GM23338 (cell line): ENCODE measurements around the gene CALHM5. TPM values are rescaled to one million over a fixed set of nuclear protein-coding genes. Genes with fewer than 3 reads are reported as not detected.

Experiments used
- ATAC-seq: fragments of 200-7000 bp; cut with Tn5 transposase; 3 replicates; pipeline ENCODE4 v1.9.1; 2020
- DNase-seq: peaks from one replicate; pipeline ENCODE4 v3.0.0-alpha.2; 2015; ENCODE audit warnings: low spot score
- H2AFZ ChIP-seq: fragments of 200-600 bp; sonication (generic); 2 replicates; pipeline ENCODE4 v1.8.0; 2016; ENCODE audit warnings: antibody characterized with exemption, mild to moderate bottlenecking, moderate library complexity
- H3F3A ChIP-seq: fragments of 200-600 bp; sonication (generic); replicated peaks from 2 replicates; pipeline ENCODE4 v1.8.0; 2017; ENCODE audit warnings: antibody characterized with exemption, mixed run types, low read depth
- H3K27ac ChIP-seq: fragments of 200-600 bp; sonication (generic); 2 replicates; pipeline ENCODE4 v1.6.1; 2016; ENCODE audit warnings: low read depth
- H3K27me3 ChIP-seq: fragments of 200-600 bp; sonication (generic); 2 replicates; pipeline ENCODE4 v1.8.0; 2016; ENCODE audit warnings: mild to moderate bottlenecking, mixed run types, moderate library complexity; ENCODE audit not compliant: insufficient read depth
- H3K36me3 ChIP-seq: fragments of 200-600 bp; sonication (generic); 2 replicates; pipeline ENCODE4 v1.8.0; 2016; ENCODE audit warnings: mild to moderate bottlenecking; ENCODE audit not compliant: insufficient read depth
- H3K4me1 ChIP-seq: fragments of 200-600 bp; sonication (generic); 2 replicates; pipeline ENCODE4 v1.8.0; 2016; ENCODE audit warnings: mild to moderate bottlenecking, moderate library complexity; ENCODE audit not compliant: insufficient read depth
- H3K4me2 ChIP-seq: fragments of 200-600 bp; sonication (generic); 2 replicates; pipeline ENCODE4 v1.7.1; 2017; ENCODE audit warnings: mixed run types
- H3K4me3 ChIP-seq: fragments of 200-600 bp; sonication (generic); 2 replicates; pipeline ENCODE4 v1.6.1; 2016; ENCODE audit warnings: mixed run types
- H3K79me2 ChIP-seq: fragments of 200-600 bp; sonication (generic); replicated peaks from 2 replicates; pipeline ENCODE4 v1.8.0; 2017; ENCODE audit warnings: mild to moderate bottlenecking; ENCODE audit not compliant: insufficient read depth
- H3K9me2 ChIP-seq: fragments of 200-600 bp; sonication (generic); 2 replicates; pipeline ENCODE4 v1.8.0; 2017; ENCODE audit not compliant: insufficient read depth
- H4K20me1 ChIP-seq: fragments of 200-600 bp; sonication (generic); replicated peaks from 2 replicates; pipeline ENCODE4 v1.8.0; 2017; ENCODE audit warnings: mild to moderate bottlenecking; ENCODE audit not compliant: insufficient read depth
- H3K27ac Mint-ChIP-seq: 2 replicates; pipeline ENCODE4 v1.8.0; 2020; ENCODE audit warnings: inconsistent platforms, mild to moderate bottlenecking, moderate library complexity, mixed read lengths
- H3K27me3 Mint-ChIP-seq: 3 replicates; pipeline ENCODE4 v1.8.0; 2022; ENCODE audit warnings: low read depth, mild to moderate bottlenecking, moderate library complexity, mixed read lengths, inconsistent platforms; ENCODE audit not compliant: insufficient read depth, poor library complexity
- H3K36me3 Mint-ChIP-seq: 3 replicates; pipeline ENCODE4 v1.8.0; 2021; ENCODE audit warnings: low read depth, mild to moderate bottlenecking, inconsistent platforms, moderate library complexity, mixed read lengths
- H3K4me1 Mint-ChIP-seq: 3 replicates; pipeline ENCODE4 v1.8.0; 2020; ENCODE audit warnings: mild to moderate bottlenecking, inconsistent platforms, mixed read lengths
- H3K4me3 Mint-ChIP-seq: 3 replicates; pipeline ENCODE4 v1.8.0; 2021; ENCODE audit warnings: moderate library complexity, mild to moderate bottlenecking, inconsistent platforms, mixed read lengths
- H3K9me3 Mint-ChIP-seq: 3 replicates; pipeline ENCODE4 v1.8.0; 2020; ENCODE audit warnings: moderate library complexity, mild to moderate bottlenecking, inconsistent platforms, mixed read lengths
- CREB1 ChIP-seq: fragments of 250-450 bp; sonication (Bioruptor Pico); IDR thresholded peaks from 2 replicates; pipeline ENCODE4 v1.5.0; 2020; ENCODE audit warnings: low read depth, mild to moderate bottlenecking, moderate library complexity
- EZH2 ChIP-seq: fragments of 200-600 bp; sonication (generic); IDR thresholded peaks from one replicate; pipeline ENCODE4 v1.8.0; 2017; ENCODE audit warnings: antibody characterized with exemption, mild to moderate bottlenecking, low read depth; ENCODE audit not compliant: unreplicated experiment
- EZH2phosphoT487 ChIP-seq: fragments of 200-600 bp; sonication (generic); IDR thresholded peaks from one replicate; pipeline ENCODE4 v1.8.1; 2018; ENCODE audit warnings: antibody characterized with exemption; ENCODE audit not compliant: unreplicated experiment
- JUNB ChIP-seq: IDR thresholded peaks from one replicate; pipeline ENCODE4 v1.6.1; 2016; ENCODE audit warnings: antibody characterized with exemption; ENCODE audit not compliant: unreplicated experiment
- NANOG ChIP-seq: IDR thresholded peaks from 2 replicates; pipeline ENCODE4 v1.6.1; 2016; ENCODE audit warnings: antibody characterized with exemption, borderline replicate concordance
- POLR2AphosphoS5 ChIP-seq: IDR thresholded peaks from 2 replicates; pipeline ENCODE4 v1.6.1; 2016; ENCODE audit warnings: antibody characterized with exemption, low read depth
- STAT1 ChIP-seq: IDR thresholded peaks from one replicate; pipeline ENCODE4 v1.6.1; 2016; ENCODE audit warnings: antibody characterized with exemption; ENCODE audit not compliant: unreplicated experiment
- ZNF114 ChIP-seq: fragments of 250-450 bp; sonication (Bioruptor Pico); IDR thresholded peaks from 2 replicates; pipeline ENCODE4 v1.5.0; 2020; ENCODE audit warnings: mild to moderate bottlenecking, moderate library complexity
- ZNF331 ChIP-seq: fragments of 250-450 bp; sonication (Bioruptor Pico); IDR thresholded peaks from 2 replicates; pipeline ENCODE4 v1.5.0; 2020; ENCODE audit warnings: low read depth, mild to moderate bottlenecking, moderate library complexity
- polyA plus RNA-seq: library from polyadenylated mRNA; unstranded; fragments of >200 nt; fragmentation: Nextera tagmentation; extraction: Ambion mirVana; gene quantifications from 2 replicates; pipeline ENCODE4 v1.2.1, GENCODE V29; 2016
- total RNA-seq: library from RNA; depleted of rRNA; stranded (reverse); fragments of >200 nt; shearing (Covaris generic); gene quantifications from 2 replicates; pipeline ENCODE4 v1.2.3, GENCODE V29; 2014
- TF ChIP-seq, protein P1 (sequence below): IDR thresholded peaks from 2 replicates; pipeline ENCODE4 v1.6.1; 2016; ENCODE audit warnings: antibody characterized with exemption
- TF ChIP-seq, protein P2 (sequence below): IDR thresholded peaks from one replicate; pipeline ENCODE4 v1.6.1; 2018; ENCODE audit warnings: antibody characterized with exemption; ENCODE audit not compliant: unreplicated experiment
- TF ChIP-seq, protein P3 (sequence below), 2 experiments: fragments of 200-600 bp in 1 of 2; sonication (generic) in 1 of 2; conservative IDR thresholded peaks; 2 replicates each; pipeline versions ENCODE4 v1.5.1 to v1.6.1; 2016 to 2017; ENCODE audit warnings: antibody characterized with exemption in 2 of 2, low read depth in 2 of 2, mild to moderate bottlenecking in 2 of 2, moderate library complexity in 1 of 2
- TF ChIP-seq, protein P4 (sequence below): fragments of 250-450 bp; sonication (Bioruptor Pico); IDR thresholded peaks from 2 replicates; pipeline ENCODE4 v1.5.0; 2020; ENCODE audit warnings: mild to moderate bottlenecking, moderate library complexity

The CALHM5 gene
- total and polyA plus RNA-seq, 2 experiments from 2014 or later: 0.02 to 0.10 TPM

DNA sequence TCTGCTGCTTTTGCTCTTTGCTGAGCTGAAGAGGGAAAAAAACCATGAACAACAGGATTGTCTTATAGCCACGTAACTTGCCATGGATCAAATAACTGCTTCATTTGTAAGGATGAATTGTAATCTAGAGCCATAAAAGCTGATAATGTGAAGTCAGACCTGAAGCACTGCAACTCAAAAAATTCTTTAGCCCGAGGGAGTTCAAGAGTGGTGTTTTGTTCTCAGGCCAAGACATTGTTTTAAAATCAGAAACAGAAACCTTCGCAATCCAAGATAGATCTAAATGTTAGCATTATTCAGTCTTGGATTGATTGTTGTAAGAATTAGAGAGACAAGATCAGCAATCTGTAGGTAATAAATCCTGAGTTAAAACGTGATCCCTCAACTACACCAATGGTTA lies 34.2 kb downstream of the CALHM5 start, which contains the start of gene TRAPPC3L:
Gene TRAPPC3L, minus strand, starts transcription at position 34 of the 400 bp plus-strand sequence. CDS start 170 bp downstream, outside the sequence.
- Mint-ChIP-seq H3K36me3 (no peaks in the 10 kb centered on the region), H3K4me3 (no peak within 1 kb of the TSS), H3K27me3 (no peaks in the 10 kb centered on the region), H3K4me1 (peaks cover 8% of the 10 kb centered on the region; the same call in 2 of the 3 replicates), H3K27ac (no peak within 1 kb of the TSS), H3K9me3 (no peaks in the 10 kb centered on the region)
- H4K20me1 ChIP-seq: no peaks in the 10 kb centered on the region
- H3K4me3 ChIP-seq: no peak within 1 kb of the TSS
- no peaks in the 10 kb centered on the region for H3K27me3 ChIP-seq
- H3K36me3 ChIP-seq: no peaks in the 10 kb centered on the region
- DNase-seq (no peak), ATAC-seq (no peak)
- no peak within 1 kb of the TSS for H3K27ac ChIP-seq
- no peaks in the 10 kb centered on the region for H3K79me2 ChIP-seq
- no peak within 1 kb of the TSS for H3K4me2 ChIP-seq
- H3K4me1 ChIP-seq: no peaks in the 10 kb centered on the region; the same call in 1 of the 2 replicates
- peak within 1 kb of the TSS; percentile 57; the same call in 1 of the 2 replicates for H2AFZ ChIP-seq
- TF ChIP-seq CREB1 (CRISPR knock-in tag) (no peak), NANOG (no peak), ZNF114 (CRISPR knock-in tag) (no peak), POLR2AphosphoS5 (no peak), EZH2phosphoT487 (no peak), EZH2 (no peak), STAT1 (no peak), JUNB (no peak), ZNF331 (no peak)
- TF ChIP-seq, protein P1, sequence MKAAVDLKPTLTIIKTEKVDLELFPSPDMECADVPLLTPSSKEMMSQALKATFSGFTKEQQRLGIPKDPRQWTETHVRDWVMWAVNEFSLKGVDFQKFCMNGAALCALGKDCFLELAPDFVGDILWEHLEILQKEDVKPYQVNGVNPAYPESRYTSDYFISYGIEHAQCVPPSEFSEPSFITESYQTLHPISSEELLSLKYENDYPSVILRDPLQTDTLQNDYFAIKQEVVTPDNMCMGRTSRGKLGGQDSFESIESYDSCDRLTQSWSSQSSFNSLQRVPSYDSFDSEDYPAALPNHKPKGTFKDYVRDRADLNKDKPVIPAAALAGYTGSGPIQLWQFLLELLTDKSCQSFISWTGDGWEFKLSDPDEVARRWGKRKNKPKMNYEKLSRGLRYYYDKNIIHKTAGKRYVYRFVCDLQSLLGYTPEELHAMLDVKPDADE: no peak
- TF ChIP-seq, protein P2, sequence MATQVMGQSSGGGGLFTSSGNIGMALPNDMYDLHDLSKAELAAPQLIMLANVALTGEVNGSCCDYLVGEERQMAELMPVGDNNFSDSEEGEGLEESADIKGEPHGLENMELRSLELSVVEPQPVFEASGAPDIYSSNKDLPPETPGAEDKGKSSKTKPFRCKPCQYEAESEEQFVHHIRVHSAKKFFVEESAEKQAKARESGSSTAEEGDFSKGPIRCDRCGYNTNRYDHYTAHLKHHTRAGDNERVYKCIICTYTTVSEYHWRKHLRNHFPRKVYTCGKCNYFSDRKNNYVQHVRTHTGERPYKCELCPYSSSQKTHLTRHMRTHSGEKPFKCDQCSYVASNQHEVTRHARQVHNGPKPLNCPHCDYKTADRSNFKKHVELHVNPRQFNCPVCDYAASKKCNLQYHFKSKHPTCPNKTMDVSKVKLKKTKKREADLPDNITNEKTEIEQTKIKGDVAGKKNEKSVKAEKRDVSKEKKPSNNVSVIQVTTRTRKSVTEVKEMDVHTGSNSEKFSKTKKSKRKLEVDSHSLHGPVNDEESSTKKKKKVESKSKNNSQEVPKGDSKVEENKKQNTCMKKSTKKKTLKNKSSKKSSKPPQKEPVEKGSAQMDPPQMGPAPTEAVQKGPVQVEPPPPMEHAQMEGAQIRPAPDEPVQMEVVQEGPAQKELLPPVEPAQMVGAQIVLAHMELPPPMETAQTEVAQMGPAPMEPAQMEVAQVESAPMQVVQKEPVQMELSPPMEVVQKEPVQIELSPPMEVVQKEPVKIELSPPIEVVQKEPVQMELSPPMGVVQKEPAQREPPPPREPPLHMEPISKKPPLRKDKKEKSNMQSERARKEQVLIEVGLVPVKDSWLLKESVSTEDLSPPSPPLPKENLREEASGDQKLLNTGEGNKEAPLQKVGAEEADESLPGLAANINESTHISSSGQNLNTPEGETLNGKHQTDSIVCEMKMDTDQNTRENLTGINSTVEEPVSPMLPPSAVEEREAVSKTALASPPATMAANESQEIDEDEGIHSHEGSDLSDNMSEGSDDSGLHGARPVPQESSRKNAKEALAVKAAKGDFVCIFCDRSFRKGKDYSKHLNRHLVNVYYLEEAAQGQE: no peak
- TF ChIP-seq, protein P3, sequence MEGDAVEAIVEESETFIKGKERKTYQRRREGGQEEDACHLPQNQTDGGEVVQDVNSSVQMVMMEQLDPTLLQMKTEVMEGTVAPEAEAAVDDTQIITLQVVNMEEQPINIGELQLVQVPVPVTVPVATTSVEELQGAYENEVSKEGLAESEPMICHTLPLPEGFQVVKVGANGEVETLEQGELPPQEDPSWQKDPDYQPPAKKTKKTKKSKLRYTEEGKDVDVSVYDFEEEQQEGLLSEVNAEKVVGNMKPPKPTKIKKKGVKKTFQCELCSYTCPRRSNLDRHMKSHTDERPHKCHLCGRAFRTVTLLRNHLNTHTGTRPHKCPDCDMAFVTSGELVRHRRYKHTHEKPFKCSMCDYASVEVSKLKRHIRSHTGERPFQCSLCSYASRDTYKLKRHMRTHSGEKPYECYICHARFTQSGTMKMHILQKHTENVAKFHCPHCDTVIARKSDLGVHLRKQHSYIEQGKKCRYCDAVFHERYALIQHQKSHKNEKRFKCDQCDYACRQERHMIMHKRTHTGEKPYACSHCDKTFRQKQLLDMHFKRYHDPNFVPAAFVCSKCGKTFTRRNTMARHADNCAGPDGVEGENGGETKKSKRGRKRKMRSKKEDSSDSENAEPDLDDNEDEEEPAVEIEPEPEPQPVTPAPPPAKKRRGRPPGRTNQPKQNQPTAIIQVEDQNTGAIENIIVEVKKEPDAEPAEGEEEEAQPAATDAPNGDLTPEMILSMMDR (conservative IDR thresholded peaks at IDR 0.05; ENCODE audit: low read depth in 2 of 2): no peak
- TF ChIP-seq, protein P4, sequence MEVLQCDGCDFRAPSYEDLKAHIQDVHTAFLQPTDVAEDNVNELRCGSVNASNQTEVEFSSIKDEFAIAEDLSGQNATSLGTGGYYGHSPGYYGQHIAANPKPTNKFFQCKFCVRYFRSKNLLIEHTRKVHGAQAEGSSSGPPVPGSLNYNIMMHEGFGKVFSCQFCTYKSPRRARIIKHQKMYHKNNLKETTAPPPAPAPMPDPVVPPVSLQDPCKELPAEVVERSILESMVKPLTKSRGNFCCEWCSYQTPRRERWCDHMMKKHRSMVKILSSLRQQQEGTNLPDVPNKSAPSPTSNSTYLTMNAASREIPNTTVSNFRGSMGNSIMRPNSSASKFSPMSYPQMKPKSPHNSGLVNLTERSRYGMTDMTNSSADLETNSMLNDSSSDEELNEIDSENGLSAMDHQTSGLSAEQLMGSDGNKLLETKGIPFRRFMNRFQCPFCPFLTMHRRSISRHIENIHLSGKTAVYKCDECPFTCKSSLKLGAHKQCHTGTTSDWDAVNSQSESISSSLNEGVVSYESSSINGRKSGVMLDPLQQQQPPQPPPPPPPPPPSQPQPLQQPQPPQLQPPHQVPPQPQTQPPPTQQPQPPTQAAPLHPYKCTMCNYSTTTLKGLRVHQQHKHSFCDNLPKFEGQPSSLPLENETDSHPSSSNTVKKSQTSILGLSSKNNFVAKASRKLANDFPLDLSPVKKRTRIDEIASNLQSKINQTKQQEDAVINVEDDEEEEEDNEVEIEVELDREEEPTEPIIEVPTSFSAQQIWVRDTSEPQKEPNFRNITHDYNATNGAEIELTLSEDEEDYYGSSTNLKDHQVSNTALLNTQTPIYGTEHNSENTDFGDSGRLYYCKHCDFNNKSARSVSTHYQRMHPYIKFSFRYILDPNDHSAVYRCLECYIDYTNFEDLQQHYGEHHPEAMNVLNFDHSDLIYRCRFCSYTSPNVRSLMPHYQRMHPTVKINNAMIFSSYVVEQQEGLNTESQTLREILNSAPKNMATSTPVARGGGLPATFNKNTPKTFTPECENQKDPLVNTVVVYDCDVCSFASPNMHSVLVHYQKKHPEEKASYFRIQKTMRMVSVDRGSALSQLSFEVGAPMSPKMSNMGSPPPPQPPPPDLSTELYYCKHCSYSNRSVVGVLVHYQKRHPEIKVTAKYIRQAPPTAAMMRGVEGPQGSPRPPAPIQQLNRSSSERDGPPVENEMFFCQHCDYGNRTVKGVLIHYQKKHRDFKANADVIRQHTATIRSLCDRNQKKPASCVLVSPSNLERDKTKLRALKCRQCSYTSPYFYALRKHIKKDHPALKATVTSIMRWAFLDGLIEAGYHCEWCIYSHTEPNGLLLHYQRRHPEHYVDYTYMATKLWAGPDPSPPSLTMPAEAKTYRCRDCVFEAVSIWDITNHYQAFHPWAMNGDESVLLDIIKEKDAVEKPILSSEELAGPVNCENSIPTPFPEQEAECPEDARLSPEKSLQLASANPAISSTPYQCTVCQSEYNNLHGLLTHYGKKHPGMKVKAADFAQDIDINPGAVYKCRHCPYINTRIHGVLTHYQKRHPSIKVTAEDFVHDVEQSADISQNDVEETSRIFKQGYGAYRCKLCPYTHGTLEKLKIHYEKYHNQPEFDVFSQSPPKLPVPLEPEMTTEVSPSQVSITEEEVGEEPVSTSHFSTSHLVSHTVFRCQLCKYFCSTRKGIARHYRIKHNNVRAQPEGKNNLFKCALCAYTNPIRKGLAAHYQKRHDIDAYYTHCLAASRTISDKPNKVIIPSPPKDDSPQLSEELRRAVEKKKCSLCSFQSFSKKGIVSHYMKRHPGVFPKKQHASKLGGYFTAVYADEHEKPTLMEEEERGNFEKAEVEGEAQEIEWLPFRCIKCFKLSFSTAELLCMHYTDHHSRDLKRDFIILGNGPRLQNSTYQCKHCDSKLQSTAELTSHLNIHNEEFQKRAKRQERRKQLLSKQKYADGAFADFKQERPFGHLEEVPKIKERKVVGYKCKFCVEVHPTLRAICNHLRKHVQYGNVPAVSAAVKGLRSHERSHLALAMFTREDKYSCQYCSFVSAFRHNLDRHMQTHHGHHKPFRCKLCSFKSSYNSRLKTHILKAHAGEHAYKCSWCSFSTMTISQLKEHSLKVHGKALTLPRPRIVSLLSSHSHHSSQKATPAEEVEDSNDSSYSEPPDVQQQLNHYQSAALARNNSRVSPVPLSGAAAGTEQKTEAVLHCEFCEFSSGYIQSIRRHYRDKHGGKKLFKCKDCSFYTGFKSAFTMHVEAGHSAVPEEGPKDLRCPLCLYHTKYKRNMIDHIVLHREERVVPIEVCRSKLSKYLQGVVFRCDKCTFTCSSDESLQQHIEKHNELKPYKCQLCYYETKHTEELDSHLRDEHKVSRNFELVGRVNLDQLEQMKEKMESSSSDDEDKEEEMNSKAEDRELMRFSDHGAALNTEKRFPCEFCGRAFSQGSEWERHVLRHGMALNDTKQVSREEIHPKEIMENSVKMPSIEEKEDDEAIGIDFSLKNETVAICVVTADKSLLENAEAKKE (CRISPR knock-in tag): no peak
- H3F3A ChIP-seq: no peaks in the 10 kb centered on the region
- H3K9me2 ChIP-seq: no peaks in the 10 kb centered on the region
